Brain microvascular endothelial cell (primary cell): Measurements from ENCODE around the gene ZNF8.

Experiments used
- DNase-seq: peaks from one replicate; pipeline ENCODE4 v3.0.0-alpha.2; 2020
- H3K27ac ChIP-seq: fragments of 250-450 bp; sonication (Bioruptor Pico); 2 replicates; pipeline ENCODE4 v1.5.1; 2020; ENCODE audit warnings: mild to moderate bottlenecking, moderate library complexity
- H3K27me3 ChIP-seq: fragments of 250-450 bp; sonication (Bioruptor Pico); replicated peaks from 2 replicates; pipeline ENCODE4 v1.5.1; 2020; ENCODE audit warnings: mild to moderate bottlenecking
- H3K36me3 ChIP-seq: fragments of 250-450 bp; sonication (Bioruptor Pico); replicated peaks from 2 replicates; pipeline ENCODE4 v1.5.1; 2020; ENCODE audit warnings: mild to moderate bottlenecking
- H3K4me3 ChIP-seq: 2 replicates; pipeline ENCODE4 v1.5.1; 2011; ENCODE audit warnings: low read depth, mild to moderate bottlenecking, control low read depth, low read length, moderate library complexity
- CTCF ChIP-seq: IDR thresholded peaks from 2 replicates; pipeline ENCODE4 v1.5.1; 2011; ENCODE audit warnings: low read depth, mild to moderate bottlenecking, moderate library complexity, low read length, control low read depth, inconsistent platforms; ENCODE audit errors: missing control alignments
- in situ Hi-C: cut with HindIII; loops from 2 replicates; pipeline ENCODE4 v1.10.0; 2017; ENCODE audit warnings: low sequenced_read_pairs, low pct_ligation_motif_present

The ZNF8 gene

GRCh38 chr19:58350871-58351557 is 72.3 kb downstream of the ZNF8 start:
- DNase-seq = no peak
- no peak for TF ChIP-seq CTCF
- in situ Hi-C loops = no loop called here

GRCh38 chr19:58351558-58351878 is 72.8 kb downstream of the ZNF8 start:
- in situ Hi-C loops = no loop called here
- no peak for DNase-seq
- peaks cover 13% of the 10 kb centered on the region for H3K36me3 ChIP-seq
- TF ChIP-seq CTCF = no peak
- no peak overlapping the region for H3K4me3 ChIP-seq
- no peak overlapping the region for H3K27ac ChIP-seq
- H3K27me3 ChIP-seq = no peaks in the 10 kb centered on the region

More at GRCh38 chr19:58350871-58351557, 72.3 kb downstream of the ZNF8 start:
- Histone ChIP-seq H3K36me3 (peaks cover 13% of the 10 kb centered on the region), H3K4me3 (no peak overlapping the region), H3K27me3 (no peaks in the 10 kb centered on the region), H3K27ac (no peak overlapping the region)

- in situ Hi-C loops = no loop called here
- Histone ChIP-seq H3K4me3 (no peak overlapping the region), H3K27me3 (no peaks in the 10 kb centered on the region), H3K36me3 (peaks cover 13% of the 10 kb centered on the region), H3K27ac (no peak overlapping the region)
- no peak for TF ChIP-seq CTCF
- no peak for DNase-seq
These were observed 73.4 kb downstream of the ZNF8 start for GRCh38 chr19:58351990-58352755.
